Measurements from ENCODE around the gene EPB41L4B. TPM values are rescaled to one million over a fixed set of nuclear protein-coding genes. Genes with fewer than 3 reads are reported as not detected.

EPB41L4B gene
- total and polyA plus RNA-seq, 2 experiments from 2014 or later = 11.0 to 32.2 TPM

DNA sequence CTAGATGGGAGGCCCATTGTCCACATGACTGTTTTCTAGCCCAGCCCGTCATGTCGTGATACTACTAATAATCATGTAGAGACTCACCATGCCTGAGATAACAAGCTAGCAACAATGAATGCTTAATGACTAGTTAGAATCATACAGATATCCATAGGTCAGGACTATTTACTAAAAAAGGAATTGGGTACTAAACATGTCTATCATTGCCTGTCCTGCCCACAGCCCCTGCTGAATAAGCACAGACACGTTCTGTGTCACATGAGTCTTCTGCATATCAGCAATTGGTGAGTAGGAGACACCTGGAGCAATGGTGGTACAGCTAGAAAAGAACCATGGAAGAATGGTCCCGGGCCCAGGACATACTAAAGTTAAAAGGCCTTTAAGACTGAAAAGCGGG lies 171.8 kb downstream of the EPB41L4B start:
- TF ChIP-seq, protein P1, sequence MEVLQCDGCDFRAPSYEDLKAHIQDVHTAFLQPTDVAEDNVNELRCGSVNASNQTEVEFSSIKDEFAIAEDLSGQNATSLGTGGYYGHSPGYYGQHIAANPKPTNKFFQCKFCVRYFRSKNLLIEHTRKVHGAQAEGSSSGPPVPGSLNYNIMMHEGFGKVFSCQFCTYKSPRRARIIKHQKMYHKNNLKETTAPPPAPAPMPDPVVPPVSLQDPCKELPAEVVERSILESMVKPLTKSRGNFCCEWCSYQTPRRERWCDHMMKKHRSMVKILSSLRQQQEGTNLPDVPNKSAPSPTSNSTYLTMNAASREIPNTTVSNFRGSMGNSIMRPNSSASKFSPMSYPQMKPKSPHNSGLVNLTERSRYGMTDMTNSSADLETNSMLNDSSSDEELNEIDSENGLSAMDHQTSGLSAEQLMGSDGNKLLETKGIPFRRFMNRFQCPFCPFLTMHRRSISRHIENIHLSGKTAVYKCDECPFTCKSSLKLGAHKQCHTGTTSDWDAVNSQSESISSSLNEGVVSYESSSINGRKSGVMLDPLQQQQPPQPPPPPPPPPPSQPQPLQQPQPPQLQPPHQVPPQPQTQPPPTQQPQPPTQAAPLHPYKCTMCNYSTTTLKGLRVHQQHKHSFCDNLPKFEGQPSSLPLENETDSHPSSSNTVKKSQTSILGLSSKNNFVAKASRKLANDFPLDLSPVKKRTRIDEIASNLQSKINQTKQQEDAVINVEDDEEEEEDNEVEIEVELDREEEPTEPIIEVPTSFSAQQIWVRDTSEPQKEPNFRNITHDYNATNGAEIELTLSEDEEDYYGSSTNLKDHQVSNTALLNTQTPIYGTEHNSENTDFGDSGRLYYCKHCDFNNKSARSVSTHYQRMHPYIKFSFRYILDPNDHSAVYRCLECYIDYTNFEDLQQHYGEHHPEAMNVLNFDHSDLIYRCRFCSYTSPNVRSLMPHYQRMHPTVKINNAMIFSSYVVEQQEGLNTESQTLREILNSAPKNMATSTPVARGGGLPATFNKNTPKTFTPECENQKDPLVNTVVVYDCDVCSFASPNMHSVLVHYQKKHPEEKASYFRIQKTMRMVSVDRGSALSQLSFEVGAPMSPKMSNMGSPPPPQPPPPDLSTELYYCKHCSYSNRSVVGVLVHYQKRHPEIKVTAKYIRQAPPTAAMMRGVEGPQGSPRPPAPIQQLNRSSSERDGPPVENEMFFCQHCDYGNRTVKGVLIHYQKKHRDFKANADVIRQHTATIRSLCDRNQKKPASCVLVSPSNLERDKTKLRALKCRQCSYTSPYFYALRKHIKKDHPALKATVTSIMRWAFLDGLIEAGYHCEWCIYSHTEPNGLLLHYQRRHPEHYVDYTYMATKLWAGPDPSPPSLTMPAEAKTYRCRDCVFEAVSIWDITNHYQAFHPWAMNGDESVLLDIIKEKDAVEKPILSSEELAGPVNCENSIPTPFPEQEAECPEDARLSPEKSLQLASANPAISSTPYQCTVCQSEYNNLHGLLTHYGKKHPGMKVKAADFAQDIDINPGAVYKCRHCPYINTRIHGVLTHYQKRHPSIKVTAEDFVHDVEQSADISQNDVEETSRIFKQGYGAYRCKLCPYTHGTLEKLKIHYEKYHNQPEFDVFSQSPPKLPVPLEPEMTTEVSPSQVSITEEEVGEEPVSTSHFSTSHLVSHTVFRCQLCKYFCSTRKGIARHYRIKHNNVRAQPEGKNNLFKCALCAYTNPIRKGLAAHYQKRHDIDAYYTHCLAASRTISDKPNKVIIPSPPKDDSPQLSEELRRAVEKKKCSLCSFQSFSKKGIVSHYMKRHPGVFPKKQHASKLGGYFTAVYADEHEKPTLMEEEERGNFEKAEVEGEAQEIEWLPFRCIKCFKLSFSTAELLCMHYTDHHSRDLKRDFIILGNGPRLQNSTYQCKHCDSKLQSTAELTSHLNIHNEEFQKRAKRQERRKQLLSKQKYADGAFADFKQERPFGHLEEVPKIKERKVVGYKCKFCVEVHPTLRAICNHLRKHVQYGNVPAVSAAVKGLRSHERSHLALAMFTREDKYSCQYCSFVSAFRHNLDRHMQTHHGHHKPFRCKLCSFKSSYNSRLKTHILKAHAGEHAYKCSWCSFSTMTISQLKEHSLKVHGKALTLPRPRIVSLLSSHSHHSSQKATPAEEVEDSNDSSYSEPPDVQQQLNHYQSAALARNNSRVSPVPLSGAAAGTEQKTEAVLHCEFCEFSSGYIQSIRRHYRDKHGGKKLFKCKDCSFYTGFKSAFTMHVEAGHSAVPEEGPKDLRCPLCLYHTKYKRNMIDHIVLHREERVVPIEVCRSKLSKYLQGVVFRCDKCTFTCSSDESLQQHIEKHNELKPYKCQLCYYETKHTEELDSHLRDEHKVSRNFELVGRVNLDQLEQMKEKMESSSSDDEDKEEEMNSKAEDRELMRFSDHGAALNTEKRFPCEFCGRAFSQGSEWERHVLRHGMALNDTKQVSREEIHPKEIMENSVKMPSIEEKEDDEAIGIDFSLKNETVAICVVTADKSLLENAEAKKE (CRISPR knock-in tag; IDR thresholded peaks at IDR 0.05) = no peak
- TF ChIP-seq EZH2 (IDR thresholded peaks at IDR 0.05; ENCODE audit: low read depth, unreplicated experiment) = no peak
- TF ChIP-seq CREB1 (CRISPR knock-in tag; IDR thresholded peaks at IDR 0.05; ENCODE audit: low read depth) = no peak
- no peak for TF ChIP-seq POLR2AphosphoS5 (IDR thresholded peaks at IDR 0.05; ENCODE audit: low read depth)
- no peak for TF ChIP-seq ZNF331 (CRISPR knock-in tag; IDR thresholded peaks at IDR 0.05; ENCODE audit: low read depth)
- TF ChIP-seq NANOG (IDR thresholded peaks at IDR 0.05; ENCODE audit: borderline replicate concordance) = no peak
- TF ChIP-seq, protein P2, sequence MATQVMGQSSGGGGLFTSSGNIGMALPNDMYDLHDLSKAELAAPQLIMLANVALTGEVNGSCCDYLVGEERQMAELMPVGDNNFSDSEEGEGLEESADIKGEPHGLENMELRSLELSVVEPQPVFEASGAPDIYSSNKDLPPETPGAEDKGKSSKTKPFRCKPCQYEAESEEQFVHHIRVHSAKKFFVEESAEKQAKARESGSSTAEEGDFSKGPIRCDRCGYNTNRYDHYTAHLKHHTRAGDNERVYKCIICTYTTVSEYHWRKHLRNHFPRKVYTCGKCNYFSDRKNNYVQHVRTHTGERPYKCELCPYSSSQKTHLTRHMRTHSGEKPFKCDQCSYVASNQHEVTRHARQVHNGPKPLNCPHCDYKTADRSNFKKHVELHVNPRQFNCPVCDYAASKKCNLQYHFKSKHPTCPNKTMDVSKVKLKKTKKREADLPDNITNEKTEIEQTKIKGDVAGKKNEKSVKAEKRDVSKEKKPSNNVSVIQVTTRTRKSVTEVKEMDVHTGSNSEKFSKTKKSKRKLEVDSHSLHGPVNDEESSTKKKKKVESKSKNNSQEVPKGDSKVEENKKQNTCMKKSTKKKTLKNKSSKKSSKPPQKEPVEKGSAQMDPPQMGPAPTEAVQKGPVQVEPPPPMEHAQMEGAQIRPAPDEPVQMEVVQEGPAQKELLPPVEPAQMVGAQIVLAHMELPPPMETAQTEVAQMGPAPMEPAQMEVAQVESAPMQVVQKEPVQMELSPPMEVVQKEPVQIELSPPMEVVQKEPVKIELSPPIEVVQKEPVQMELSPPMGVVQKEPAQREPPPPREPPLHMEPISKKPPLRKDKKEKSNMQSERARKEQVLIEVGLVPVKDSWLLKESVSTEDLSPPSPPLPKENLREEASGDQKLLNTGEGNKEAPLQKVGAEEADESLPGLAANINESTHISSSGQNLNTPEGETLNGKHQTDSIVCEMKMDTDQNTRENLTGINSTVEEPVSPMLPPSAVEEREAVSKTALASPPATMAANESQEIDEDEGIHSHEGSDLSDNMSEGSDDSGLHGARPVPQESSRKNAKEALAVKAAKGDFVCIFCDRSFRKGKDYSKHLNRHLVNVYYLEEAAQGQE (IDR thresholded peaks at IDR 0.05; ENCODE audit: unreplicated experiment) = no peak
- Histone ChIP-seq H3K4me1 (ENCODE audit: insufficient read depth) (no peaks in the 10 kb centered on the region), H3K27me3 (ENCODE audit: insufficient read depth) (no peaks in the 10 kb centered on the region), H4K20me1 (replicated peaks; ENCODE audit: insufficient read depth) (no peaks in the 10 kb centered on the region), H3K4me3 (no peak overlapping the region), H3F3A (replicated peaks; ENCODE audit: low read depth) (no peaks in the 10 kb centered on the region), H2AFZ (no peak overlapping the region), H3K79me2 (replicated peaks; ENCODE audit: insufficient read depth) (no peaks in the 10 kb centered on the region), H3K9me2 (ENCODE audit: insufficient read depth) (no peaks in the 10 kb centered on the region), H3K4me2 (no peak overlapping the region), H3K27ac (ENCODE audit: low read depth) (no peak overlapping the region), H3K36me3 (ENCODE audit: insufficient read depth) (peaks cover 8% of the 10 kb centered on the region; the same call in 1 of the 2 replicates)
- DNase-seq (ENCODE audit: low spot score) (no peak), ATAC-seq (no peak)
- H3K27me3 Mint-ChIP-seq (ENCODE audit: insufficient read depth, low read depth, poor library complexity) = peaks cover 3% of the 10 kb centered on the region
- H3K36me3 Mint-ChIP-seq (ENCODE audit: low read depth) = peaks cover 8% of the 10 kb centered on the region
- H3K4me3 Mint-ChIP-seq = no peak overlapping the region
- H3K4me1 Mint-ChIP-seq = no peaks in the 10 kb centered on the region; the same call in 2 of the 3 replicates
- H3K9me3 Mint-ChIP-seq = peaks cover 28% of the 10 kb centered on the region
- H3K27ac Mint-ChIP-seq = no peak overlapping the region
